GM08714 (cell line): ENCODE results near the gene NFYB.
A peak's percentile ranks its signal among the peaks of the same experiment; 100 is the strongest.
"Not testable (repeated sequence)": the region's sequence is repeated elsewhere in the genome, so short reads cannot be mapped to it uniquely, and the experiment has no call there.

ENCODE experiments used
- H3K4me3 ChIP-seq: fragments of 200-500 bp; sonication (Bioruptor generic); 2 replicates; pipeline ENCODE4 v1.5.1; 2014; ENCODE audit warnings: mild to moderate bottlenecking, low read length, inconsistent platforms
- ZNF274 ChIP-seq: IDR thresholded peaks from 2 replicates; pipeline ENCODE4 v1.6.1; 2012; ENCODE audit warnings: mild to moderate bottlenecking, low read depth, low read length

Gene NFYB

DNA sequence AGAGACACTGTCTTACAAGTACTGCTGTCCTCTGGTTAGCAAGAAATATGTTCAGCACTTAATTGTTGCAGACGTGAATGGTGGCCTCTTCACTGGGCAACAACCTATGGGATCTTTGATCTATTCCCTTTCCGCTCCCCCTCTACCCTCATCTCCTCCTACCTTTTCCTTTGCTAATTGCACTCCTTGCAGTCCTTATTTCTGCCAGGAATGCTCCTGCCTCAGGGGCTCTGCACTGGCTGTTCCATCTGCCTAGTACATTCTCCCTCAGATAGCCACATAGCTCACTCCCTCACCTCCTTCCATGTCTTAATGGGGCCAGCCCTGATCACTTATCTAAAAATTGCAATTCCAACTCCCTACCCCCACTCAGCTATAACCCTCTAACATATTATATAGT, 4.5 kb upstream of the NFYB start:
- no peak overlapping the region for H3K4me3 ChIP-seq
- TF ChIP-seq ZNF274 = no peak

DNA sequence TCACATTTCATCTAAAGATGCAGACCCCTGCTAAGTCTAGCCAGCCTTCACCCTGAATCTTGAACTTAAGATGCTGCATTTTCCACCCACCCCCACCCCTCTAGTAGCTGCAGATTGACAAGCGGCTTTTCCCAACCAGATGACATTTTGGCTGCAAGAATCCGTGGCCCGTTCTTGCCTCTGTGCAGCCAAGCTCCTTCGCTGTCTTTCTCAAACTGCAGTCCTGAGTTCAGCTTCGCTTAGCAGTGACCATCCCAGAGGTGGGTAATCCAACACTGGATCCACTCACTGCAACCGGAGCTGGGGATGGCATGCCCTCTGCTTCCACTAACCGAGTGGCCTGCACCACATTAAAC, 765 bp upstream of the NFYB start:
- TF ChIP-seq ZNF274 = no peak
- no peak overlapping the region; the same call in 1 of the 2 replicates for H3K4me3 ChIP-seq

DNA sequence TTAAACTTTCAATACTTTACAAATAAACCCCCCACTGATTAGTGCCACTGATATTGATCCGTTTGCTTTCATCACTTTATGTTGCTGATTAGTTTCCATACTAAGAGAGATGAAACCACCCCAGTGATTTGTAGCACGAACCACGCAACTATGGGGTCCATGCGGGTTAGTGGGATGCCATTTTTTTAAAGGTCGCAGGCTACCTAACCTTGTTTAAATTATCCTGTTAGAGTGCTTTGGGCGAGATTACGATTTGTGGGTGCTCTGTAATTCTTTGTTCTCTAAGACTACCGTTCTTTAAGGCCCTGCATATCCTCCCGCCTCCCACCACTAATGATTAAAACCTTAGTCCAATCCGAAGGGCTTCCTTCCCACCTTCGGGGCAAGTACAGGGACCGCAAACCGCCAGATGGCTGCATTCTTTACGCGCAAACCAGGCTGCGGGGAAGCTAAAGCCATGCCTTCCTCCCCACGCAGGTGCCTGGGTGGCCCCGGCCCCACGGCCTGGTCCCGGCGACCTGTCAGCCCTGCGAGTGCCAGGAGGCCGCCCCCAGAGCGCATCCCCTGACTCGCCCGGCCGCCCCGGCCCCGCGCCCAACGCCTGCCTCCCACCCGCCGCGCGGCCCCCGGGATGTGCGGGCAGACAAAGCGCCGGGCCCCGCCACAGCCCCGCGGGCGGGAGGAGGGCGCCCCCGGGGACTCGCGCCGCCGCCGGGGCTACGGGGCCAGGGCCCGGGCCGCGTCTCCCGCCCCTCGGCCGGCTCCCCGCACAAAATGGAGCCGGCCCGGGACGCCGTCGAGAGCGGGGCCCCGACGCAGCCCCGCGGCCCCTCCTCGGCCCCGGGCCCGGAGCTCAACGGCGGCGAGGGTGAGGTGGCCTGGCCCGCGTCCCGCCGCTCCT, 759 bp downstream of the NFYB start:
- H3K4me3 ChIP-seq = peak overlapping the region; percentile 93
- no peak for TF ChIP-seq ZNF274

DNA sequence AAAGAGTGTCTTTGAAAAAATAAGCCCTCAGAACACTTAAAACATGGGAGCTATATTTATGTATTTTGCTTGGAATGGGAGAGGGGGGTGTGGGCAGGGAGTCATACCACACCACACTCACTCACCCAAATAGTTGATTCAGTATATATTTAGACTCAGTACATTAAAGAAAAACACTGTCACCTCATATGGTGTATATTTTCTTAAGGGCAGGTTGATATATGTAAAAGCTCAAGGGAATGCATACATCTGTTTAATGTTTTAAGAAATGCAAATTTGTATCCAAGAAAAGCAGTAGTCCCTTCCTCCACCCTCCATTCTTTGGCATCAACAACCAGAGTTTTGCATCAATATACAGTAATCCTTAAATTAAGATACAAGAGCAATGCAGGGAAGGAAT, 1.4 kb downstream of the NFYB start:
- no peak for TF ChIP-seq ZNF274
- peak overlapping the region; percentile 93 for H3K4me3 ChIP-seq

DNA sequence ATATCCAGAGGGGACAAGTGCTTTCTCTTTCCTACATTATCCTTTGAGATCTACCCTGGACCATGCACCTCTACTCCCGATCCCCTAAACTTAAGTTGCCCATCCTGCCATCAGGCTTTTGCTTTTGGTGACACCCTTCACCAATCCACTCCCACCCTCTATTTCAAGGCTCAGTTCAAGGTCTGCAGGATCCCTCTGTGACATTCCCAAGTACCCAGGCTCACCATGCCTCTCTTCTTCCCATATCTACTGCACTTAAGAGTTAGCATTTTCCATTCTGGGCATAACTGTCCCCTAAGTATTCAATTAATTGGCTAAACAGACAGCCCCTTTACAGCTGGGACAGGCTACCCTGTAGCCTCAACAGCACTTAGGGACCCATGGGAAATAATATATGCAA, 3.1 kb downstream of the NFYB start:
- no peak overlapping the region for H3K4me3 ChIP-seq
- no peak for TF ChIP-seq ZNF274

DNA sequence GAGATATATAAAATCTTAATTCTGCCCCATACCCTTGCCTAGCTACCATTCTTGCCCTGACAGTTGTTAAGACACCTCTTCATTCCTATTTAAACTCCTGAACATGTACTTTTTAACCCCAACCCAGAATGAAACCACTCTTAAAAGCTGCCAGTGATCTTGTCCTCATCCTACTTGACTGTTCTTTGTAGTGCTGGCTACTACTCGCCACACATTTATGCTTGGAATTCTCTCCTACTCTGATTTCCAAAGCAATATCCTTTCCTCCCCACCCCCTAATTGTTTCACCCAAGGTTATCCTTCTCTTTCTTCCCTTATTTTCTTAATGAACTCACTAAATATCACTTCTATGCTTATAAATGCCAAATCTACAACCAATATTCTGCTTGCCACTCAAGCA, 4.1 kb downstream of the NFYB start:
- H3K4me3 ChIP-seq = no peak overlapping the region

DNA sequence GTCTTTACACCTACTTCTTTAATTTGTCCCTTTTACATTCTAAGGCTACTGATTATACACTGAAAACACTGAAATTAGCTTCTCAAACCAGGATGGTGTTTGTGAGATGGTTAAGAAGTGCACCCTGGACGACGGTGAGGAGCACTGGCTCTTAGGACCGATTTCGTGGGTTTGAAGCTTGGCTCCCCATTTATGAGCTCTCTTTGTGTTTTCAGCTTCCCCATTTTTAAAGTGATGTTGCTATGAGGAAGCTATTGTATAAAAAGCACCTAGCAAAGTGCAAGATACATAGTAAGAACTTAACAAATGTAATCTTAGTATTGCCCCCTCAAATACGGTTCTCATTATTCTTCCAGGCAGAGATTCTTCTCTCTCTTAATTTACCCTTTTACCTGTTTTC, 4.7 kb downstream of the NFYB start:
- H3K4me3 ChIP-seq = no peak overlapping the region

More for the DNA sequence above, 4.1 kb downstream of the NFYB start:
- TF ChIP-seq ZNF274 = no peak

DNA sequence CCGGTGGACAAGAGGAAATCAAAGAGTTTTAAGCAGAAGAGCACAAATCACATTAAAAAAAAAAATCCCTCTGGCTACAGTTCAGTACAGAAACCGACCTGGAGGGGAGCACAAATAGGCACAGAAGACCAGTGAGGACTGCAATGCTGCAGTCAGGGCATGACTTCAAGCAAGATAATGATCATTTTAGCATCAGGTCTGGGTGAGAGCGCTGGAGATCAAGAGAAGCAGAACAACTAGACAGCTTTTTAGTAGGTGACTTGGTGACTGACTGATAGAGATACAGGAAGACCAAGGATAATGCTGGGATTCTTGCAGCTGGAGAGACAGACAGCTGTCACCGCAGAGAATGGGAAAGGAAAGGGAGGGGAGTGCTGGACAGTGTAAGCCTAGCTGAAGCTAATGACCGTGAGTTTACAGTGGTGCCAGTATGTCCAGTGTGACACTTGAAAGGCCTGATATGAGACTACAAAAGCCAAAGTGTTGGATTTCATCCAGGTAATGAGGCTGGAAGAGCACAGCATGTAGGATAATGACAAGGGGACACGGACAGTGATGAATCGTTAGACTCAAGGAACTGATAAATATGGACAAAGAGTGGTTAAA, 5.6 kb downstream of the NFYB start:
- TF ChIP-seq ZNF274 = no peak

More for the DNA sequence above, 4.7 kb downstream of the NFYB start:
- no peak for TF ChIP-seq ZNF274

DNA sequence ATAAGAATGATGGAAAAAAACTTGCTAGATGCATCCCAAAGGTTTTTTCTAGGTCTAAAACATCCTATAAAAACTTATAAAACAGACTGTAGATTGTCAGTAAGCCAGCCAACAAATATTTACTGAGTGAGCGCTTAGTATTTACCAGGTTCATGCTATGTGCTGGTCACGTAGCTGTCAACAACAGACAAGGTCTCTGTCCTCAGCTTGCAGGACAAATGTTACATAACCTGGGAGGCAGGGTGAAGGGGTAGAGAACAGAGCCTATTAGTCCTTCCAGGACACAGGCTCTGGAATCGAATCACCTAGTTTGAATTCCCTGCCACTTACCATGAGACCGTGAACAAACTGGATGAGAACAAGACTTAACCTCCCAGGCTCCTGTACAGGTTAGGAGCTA, 6.4 kb downstream of the NFYB start:
- TF ChIP-seq ZNF274 = no peak
- H3K4me3 ChIP-seq = no peak overlapping the region

More for the DNA sequence above, 5.6 kb downstream of the NFYB start:
- no peak overlapping the region for H3K4me3 ChIP-seq

DNA sequence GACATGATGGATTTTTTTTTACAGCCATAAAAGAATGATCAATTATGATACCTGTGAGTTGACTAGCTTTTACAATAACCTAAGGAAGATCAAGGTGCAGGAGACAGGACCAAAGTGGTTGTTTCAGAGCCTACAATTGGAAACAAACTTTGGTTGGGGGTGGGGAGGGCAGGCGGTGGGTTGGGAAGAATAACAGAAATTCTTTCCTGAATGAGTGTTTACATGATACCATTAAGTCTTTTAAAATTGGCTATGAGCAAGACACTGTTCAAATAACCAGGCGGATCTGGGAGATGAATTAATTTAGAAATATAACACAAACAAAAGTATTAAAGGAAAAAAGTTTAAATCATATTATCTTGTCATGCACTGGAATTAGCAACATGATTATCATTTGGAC, 7.2 kb downstream of the NFYB start:
- H3K4me3 ChIP-seq = no peak overlapping the region
- TF ChIP-seq ZNF274 = no peak

DNA sequence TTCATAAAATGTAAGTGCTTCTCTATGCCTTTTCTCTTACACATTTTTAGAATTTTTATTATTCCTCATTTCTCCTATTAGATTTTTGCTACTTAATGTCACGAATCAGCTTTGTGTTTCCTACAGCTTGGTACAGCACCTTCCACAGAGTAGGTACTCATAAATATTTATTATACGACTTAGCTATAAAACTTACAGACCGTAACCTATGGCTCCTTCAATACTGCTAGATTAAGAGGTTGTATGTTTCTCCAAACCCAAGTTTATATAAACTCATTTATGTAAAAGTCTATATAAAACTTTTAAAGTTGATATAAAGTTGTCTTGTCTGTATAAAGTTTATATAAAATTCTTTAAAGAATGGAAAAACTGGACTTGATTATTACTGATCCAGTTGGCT, 11.5 kb downstream of the NFYB start:
- H3K4me3 ChIP-seq = no peak overlapping the region
- no peak for TF ChIP-seq ZNF274

DNA sequence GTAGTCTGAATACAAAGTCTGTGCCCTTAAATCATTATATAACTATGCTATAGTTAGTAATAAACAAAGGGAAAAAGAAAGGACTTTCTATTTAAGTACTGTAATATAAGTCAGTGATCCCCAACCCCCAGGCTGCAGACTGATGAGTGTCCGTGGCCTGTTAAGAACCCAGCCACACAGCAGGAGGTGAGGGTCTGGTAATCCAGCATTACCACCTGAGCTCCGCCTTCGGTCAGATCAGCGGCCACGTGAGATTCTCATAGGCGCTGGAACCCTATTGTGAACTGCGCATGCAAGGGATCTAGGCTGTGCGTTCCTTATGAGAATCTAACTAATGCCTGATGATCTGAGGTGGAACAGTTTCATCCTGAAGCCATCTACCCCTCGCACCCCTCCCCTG, 15.7 kb downstream of the NFYB start:
- no peak for TF ChIP-seq ZNF274
- no peak overlapping the region for H3K4me3 ChIP-seq

DNA sequence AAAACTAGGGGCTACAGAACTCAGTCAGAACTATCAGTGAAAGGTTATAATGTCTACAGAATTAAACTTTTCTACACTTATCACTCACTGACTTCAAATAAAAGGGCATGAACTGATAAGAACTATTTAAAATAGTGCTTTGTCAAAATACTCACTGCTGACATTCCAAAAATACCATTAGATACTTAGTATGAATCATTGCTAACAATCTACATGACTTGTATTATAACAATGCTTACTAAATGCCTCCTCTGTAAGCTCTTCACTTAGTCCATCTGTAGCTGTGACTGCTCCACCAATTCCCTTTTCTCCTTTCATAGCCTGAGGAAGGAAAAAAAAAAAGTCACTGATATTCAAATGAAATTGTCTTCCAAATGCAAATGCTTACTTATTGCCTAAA, 17.0 kb downstream of the NFYB start:
- H3K4me3 ChIP-seq = no peak overlapping the region
- no peak for TF ChIP-seq ZNF274

DNA sequence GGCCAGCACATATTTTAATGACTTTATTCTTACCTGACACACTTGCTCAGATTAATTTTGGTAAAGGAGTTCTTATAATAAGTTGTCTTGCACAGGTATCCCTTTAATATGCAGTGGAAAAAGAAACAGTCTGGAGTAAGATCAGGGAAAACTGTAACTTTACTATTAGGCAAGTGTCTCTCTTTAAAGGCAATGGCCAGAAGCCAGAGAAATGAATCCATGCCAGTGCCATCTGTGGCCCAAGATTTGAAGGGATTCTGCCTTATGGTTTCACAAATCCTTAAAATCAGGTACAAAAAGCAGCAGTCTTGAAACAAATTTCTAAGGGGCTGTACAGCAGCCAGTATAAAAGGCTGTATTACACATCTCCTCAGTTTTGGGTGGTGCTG, 22.4 kb downstream of the NFYB start:
- no peak for TF ChIP-seq ZNF274
- no peak overlapping the region for H3K4me3 ChIP-seq

DNA sequence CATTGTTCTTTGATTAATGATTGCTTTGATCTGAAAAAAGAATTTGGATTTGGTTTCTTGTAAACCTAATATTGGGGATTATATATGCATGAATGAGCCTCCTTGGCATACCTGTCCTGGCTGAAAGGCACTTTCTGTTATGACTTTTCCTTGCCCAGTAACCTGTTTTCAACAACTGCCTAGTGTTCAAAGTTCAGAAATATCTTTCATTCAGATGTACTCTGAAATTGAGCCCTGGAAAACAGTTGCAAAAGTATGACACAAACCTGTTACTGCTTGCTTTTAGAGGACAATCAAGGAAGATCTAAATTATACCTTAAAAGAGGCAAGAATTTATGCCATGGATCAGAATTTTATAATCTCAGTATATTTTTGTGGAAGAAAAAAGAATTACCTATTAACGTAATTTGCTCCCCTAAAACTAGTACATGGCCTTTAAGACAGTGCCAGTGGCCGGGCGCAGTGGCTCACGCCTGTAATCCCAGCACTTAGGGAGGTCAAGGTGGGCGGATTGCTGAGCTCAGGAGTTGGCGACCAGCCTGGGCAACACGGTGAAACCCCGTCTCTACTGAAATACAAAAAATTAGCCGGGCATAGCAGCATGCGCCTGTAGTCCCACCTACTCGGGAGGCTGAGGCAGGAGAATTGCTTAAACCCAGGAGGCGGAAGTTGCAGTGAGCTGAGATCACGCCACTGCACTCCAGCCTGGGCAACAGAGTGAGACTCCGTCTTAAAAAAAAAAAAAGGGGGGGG, 23.0 kb downstream of the NFYB start:
- H3K4me3 ChIP-seq = not testable (repeated sequence)
